ENCODE measurements around the gene MAPKAPK2.

- TF ChIP-seq POLR2AphosphoS5 (IDR thresholded peaks at IDR 0.05) (no peak), CTCF (IDR thresholded peaks at IDR 0.05) (no peak)
Measured at GRCh38 chr1:206687251-206687914, 2.7 kb downstream of the MAPKAPK2 start.
